ENCODE measurements around the gene NEK1. TPM values are rescaled to one million over a fixed set of nuclear protein-coding genes. Genes with fewer than 3 reads are reported as not detected.

The NEK1 gene
- total and polyA plus RNA-seq, 2 of the 13 experiments (the other 11 are each of a cell fraction or from before 2014, with no cell fraction given), result 2.9 to 5.4 TPM

GRCh38 chr4:169618286-169618685 is 5.9 kb upstream of the NEK1 start:
- intact Hi-C loops (cut with micrococcal nuclease; ENCODE audit: unreplicated experiment) (loop anchor here (10.0 kb wide), 1 partner anchor 467 kb away; the partner anchor contains the start of gene AADAT), in situ Hi-C loops (cut with HindIII; ENCODE audit: extremely low pct_ligation_motif_present, low pct_unique_long_range_greater_than_20kb) (loop anchor here (10.0 to 25.0 kb wide), 2 partner anchors 97 to 469 kb away; partner anchors contain the start of gene AADAT)
- Histone ChIP-seq H3K9me3 (ENCODE audit: low read length) (no peaks in the 10 kb centered on the region), H3K27me3 (ENCODE audit: control insufficient read depth in 1 of 2, insufficient read depth in 2 of 2, low read length in 2 of 2) (no peaks in the 10 kb centered on the region), H3K36me3 (replicated peaks in 1 of 2; ENCODE audit: control insufficient read depth in 1 of 2, insufficient read depth in 2 of 2, low read length in 2 of 2) (no peaks in the 10 kb centered on the region), H4K20me1 (ENCODE audit: insufficient read depth, low read length) (no peaks in the 10 kb centered on the region; the same call in 1 of the 2 replicates), H3K4me1 (ENCODE audit: insufficient read depth, low read length) (peaks cover 46% of the 10 kb centered on the region), H3K4me3 (replicated peaks in 1 of 3; ENCODE audit: insufficient read depth in 1 of 3, low read depth in 2 of 3, low read length in 3 of 3) (no peak overlapping the region), H2AFZ (ENCODE audit: low read length) (peak overlapping the region; percentile 47), H3K27ac (ENCODE audit: extremely low read length, insufficient read depth, low read length) (no peak overlapping the region), H3K79me2 (ENCODE audit: insufficient read depth, low read length) (peaks cover 28% of the 10 kb centered on the region), H3K4me2 (ENCODE audit: low read depth, low read length) (peak overlapping the region; percentile 44), H3K9ac (ENCODE audit: insufficient read depth, low read depth, low read length) (no peak overlapping the region; the same call in 1 of the 2 replicates)
- FAIRE-seq (no peak), DNase-seq (ENCODE audit: low spot score) (no peak), ATAC-seq (no peak)
- no TSS peak for BruUV-seq (replicated peaks)
- CTCF ChIA-PET (ENCODE audit: low intra/inter-chr PET ratio, low total read pairs), result no interaction called here
- POLR2A ChIA-PET, result no interaction called here
- 28% methylated on average over 3 of the region's 3 CpGs for WGBS (ENCODE audit: low lambda C conversion rate)
- TF ChIP-seq FIP1L1 (IDR thresholded peaks at IDR 0.05; ENCODE audit: borderline replicate concordance, insufficient read depth, low read depth, low read length) (no peak), PHF21A (CRISPR knock-in tag; IDR thresholded peaks at IDR 0.05) (no peak), BORCS8-MEF2B (CRISPR knock-in tag; IDR thresholded peaks at IDR 0.05) (no peak), THRA (CRISPR knock-in tag; IDR thresholded peaks at IDR 0.05; ENCODE audit: borderline replicate concordance) (no peak), ZNF33A (CRISPR knock-in tag; IDR thresholded peaks at IDR 0.05; ENCODE audit: borderline replicate concordance) (no peak), PBX2 (CRISPR knock-in tag; IDR thresholded peaks at IDR 0.05) (no peak), ZNF292 (CRISPR knock-in tag; IDR thresholded peaks at IDR 0.05; ENCODE audit: borderline replicate concordance, low read depth) (no peak), SKI (IDR thresholded peaks at IDR 0.05; ENCODE audit: partially characterized antibody) (no peak), PREB (CRISPR knock-in tag; IDR thresholded peaks at IDR 0.05) (no peak), MAF1 (CRISPR knock-in tag; IDR thresholded peaks at IDR 0.05; ENCODE audit: borderline replicate concordance) (no peak), KDM1A (CRISPR knock-in tag; IDR thresholded peaks at IDR 0.05) (no peak), AHR (CRISPR knock-in tag; IDR thresholded peaks at IDR 0.05) (no peak), PLSCR1 (CRISPR knock-in tag; IDR thresholded peaks at IDR 0.05; ENCODE audit: borderline replicate concordance) (no peak), ZNF280D (CRISPR knock-in tag; IDR thresholded peaks at IDR 0.05) (no peak), CREB3 (CRISPR knock-in tag; IDR thresholded peaks at IDR 0.05) (no peak), TOE1 (CRISPR knock-in tag; IDR thresholded peaks at IDR 0.05) (no peak)

Measured in HepG2 (cell line).